OCI-LY1 (cell line): ENCODE measurements around the gene DELE1.

ENCODE experiments used
- CTCF ChIP-seq: fragments of 200-600 bp; sonication (generic), shearing (Covaris generic); IDR thresholded peaks from 2 replicates; pipeline ENCODE4 v1.5.1; 2017; ENCODE audit warnings: mild to moderate bottlenecking, antibody characterized with exemption, low read length, moderate library complexity, mixed read lengths
- EZH2 ChIP-seq: fragments of 200-600 bp; sonication (generic), shearing (Covaris generic); IDR thresholded peaks from 2 replicates; pipeline ENCODE4 v1.8.0; 2017; ENCODE audit warnings: borderline replicate concordance, mixed run types, mild to moderate bottlenecking, antibody characterized with exemption, low read length, moderate library complexity, mixed read lengths

- TF ChIP-seq CTCF (no peak), EZH2 (no peak)
Observed at GRCh38 chr5:141883892-141884318, 39.8 kb upstream of the DELE1 start.
